Astrocyte (in vitro differentiated cells and primary cell): ENCODE results near the gene PTGR1.
"Not testable (repeated sequence)": the region's sequence is repeated elsewhere in the genome, so short reads cannot be mapped to it uniquely, and the experiment has no call there.

ENCODE experiments used
- EZH2 ChIP-seq: IDR thresholded peaks from 2 replicates; pipeline ENCODE4 v1.6.1; 2012; ENCODE audit warnings: mild to moderate bottlenecking, low read length, inconsistent platforms; ENCODE audit not compliant: insufficient read depth
- TF ChIP-seq, protein P1 (sequence below): IDR thresholded peaks from 2 replicates; pipeline ENCODE4 v1.5.1; 2011; ENCODE audit warnings: low read depth, mild to moderate bottlenecking, inconsistent platforms, low read length, moderate library complexity; ENCODE audit not compliant: insufficient read depth

DNA sequence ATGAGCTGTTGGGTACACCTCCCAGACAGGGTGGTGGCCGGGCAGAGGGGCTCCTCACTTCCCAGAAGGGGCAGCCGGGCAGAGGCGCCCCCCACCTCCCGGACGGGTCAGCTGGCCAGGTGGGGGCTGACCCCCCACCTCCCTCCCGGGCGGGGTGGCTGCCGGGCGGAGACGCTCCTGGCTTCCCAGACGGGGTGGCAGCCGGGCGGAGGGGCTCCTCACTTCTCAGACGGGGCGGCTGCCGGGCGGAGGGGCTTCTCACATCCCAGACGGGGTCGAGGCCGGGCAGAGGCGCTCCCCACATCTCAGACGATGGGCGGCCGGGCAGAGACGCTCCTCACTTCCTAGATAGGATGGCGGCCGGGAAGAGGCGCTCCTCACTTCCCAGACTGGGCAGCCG, 17.9 kb upstream of the PTGR1 start:
- TF ChIP-seq, protein P1, sequence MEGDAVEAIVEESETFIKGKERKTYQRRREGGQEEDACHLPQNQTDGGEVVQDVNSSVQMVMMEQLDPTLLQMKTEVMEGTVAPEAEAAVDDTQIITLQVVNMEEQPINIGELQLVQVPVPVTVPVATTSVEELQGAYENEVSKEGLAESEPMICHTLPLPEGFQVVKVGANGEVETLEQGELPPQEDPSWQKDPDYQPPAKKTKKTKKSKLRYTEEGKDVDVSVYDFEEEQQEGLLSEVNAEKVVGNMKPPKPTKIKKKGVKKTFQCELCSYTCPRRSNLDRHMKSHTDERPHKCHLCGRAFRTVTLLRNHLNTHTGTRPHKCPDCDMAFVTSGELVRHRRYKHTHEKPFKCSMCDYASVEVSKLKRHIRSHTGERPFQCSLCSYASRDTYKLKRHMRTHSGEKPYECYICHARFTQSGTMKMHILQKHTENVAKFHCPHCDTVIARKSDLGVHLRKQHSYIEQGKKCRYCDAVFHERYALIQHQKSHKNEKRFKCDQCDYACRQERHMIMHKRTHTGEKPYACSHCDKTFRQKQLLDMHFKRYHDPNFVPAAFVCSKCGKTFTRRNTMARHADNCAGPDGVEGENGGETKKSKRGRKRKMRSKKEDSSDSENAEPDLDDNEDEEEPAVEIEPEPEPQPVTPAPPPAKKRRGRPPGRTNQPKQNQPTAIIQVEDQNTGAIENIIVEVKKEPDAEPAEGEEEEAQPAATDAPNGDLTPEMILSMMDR, result not testable (repeated sequence)
- not testable (repeated sequence) for TF ChIP-seq EZH2
